GM12878 (cell line): ENCODE results near the gene DOHH. TPM values are rescaled to one million over a fixed set of nuclear protein-coding genes. Genes with fewer than 3 reads are reported as not detected.
A peak's percentile ranks its signal among the peaks of the same experiment; 100 is the strongest.

Source experiments
- ATAC-seq: fragments of 200-7000 bp; cut with Tn5 transposase; 3 replicates; pipeline ENCODE4 v1.9.1; 2020; ENCODE audit warnings: mild to moderate bottlenecking, moderate library complexity
- BruUV-seq: library from RNA; stranded (reverse); fragments of 400-500 nt; replicated peaks from 2 replicates; lab custom pipeline; 2021; lab: Mats Ljungman, UMichigan
- CTCF ChIA-PET: fragments of 300-600 bp; sonication (Branson Sonifier 250); formaldehyde crosslinking; extraction: SDS; loops from one replicate; lab custom pipeline; 2021; ENCODE audit warnings: inconsistent platforms; lab: Yijun Ruan, JAX
- POLR2A ChIA-PET: fragments of 350-600 bp; formaldehyde crosslinking; extraction: SDS; loops from one replicate; lab custom pipeline; 2021; ENCODE audit warnings: inconsistent platforms; lab: Charles Lee
- RAD21 ChIA-PET: fragments of 300-600 bp; sonication (Branson Sonifier 250); formaldehyde crosslinking; loops from one replicate; lab custom pipeline; 2023; ENCODE audit warnings: antibody characterized with exemption; ENCODE audit not compliant: unreplicated experiment; lab: Charles Lee
- SMC1A ChIA-PET: fragments of 300-600 bp; sonication (Branson Sonifier 250); formaldehyde crosslinking; loops from one replicate; lab custom pipeline; 2023; ENCODE audit not compliant: unreplicated experiment, uncharacterized antibody; lab: Charles Lee
- DNase-seq: peaks from one replicate; pipeline ENCODE4 v3.0.0-alpha.2; 2011; ENCODE audit warnings: low read depth, low spot score
- FAIRE-seq: peaks from 3 replicates; lab custom pipeline; 2011; peaks lifted over from hg19 to GRCh38; lab: Jason Lieb, UNC
- H2AFZ ChIP-seq: 2 replicates; pipeline ENCODE4 v1.6.0; 2011; ENCODE audit warnings: low read depth, low read length, control low read depth; ENCODE audit not compliant: control insufficient read depth
- H3K27ac ChIP-seq: 2 replicates; pipeline ENCODE4 v1.5.1; 2011; ENCODE audit warnings: control low read depth; ENCODE audit not compliant: control insufficient read depth, insufficient read depth
- H3K27me3 ChIP-seq, 2 experiments: replicated peaks in 1 of 2; 2 replicates each; pipeline versions ENCODE4 v1.6.0 to v1.6.1; 2011; ENCODE audit warnings: low read length in 1 of 2; ENCODE audit not compliant: control insufficient read depth in 2 of 2, insufficient read depth in 2 of 2
- H3K36me3 ChIP-seq, 2 experiments: 2 replicates each; pipeline ENCODE4 v1.5.1; 2011; ENCODE audit warnings: low read length in 1 of 2; ENCODE audit not compliant: control insufficient read depth in 2 of 2, insufficient read depth in 2 of 2
- H3K4me1 ChIP-seq: 2 replicates; pipeline ENCODE4 v1.6.1; 2011; ENCODE audit warnings: mild to moderate bottlenecking, low read length, moderate library complexity, mixed read lengths; ENCODE audit not compliant: control insufficient read depth, insufficient read depth
- H3K4me2 ChIP-seq: 2 replicates; pipeline ENCODE4 v1.6.0; 2011; ENCODE audit warnings: control low read depth; ENCODE audit not compliant: control insufficient read depth, insufficient read depth
- H3K4me3 ChIP-seq: fragments of 200-600 bp; sonication (generic); 2 replicates; pipeline ENCODE4 v1.5.1; 2016
- H3K79me2 ChIP-seq: 2 replicates; pipeline ENCODE4 v1.6.0; 2011; ENCODE audit warnings: low read length; ENCODE audit not compliant: control insufficient read depth, insufficient read depth
- H3K9ac ChIP-seq: 2 replicates; pipeline ENCODE4 v1.8.0; 2011; ENCODE audit warnings: low read length, control low read depth, mixed read lengths; ENCODE audit not compliant: control insufficient read depth, insufficient read depth
- H3K9me3 ChIP-seq: replicated peaks from 3 replicates; pipeline ENCODE4 v1.5.1; 2011; ENCODE audit warnings: mild to moderate bottlenecking, low read length; ENCODE audit not compliant: control insufficient read depth, insufficient read depth
- H4K20me1 ChIP-seq: 2 replicates; pipeline ENCODE4 v1.6.0; 2011; ENCODE audit not compliant: control insufficient read depth, insufficient read depth
- BCLAF1 ChIP-seq: fragments of 450-650 bp; IDR thresholded peaks from 2 replicates; pipeline ENCODE4 v1.6.1; 2017; ENCODE audit warnings: antibody characterized with exemption, mild to moderate bottlenecking, moderate library complexity
- EGR1 ChIP-seq, 2 experiments: IDR thresholded peaks; 1 replicate in 1 of 2; 2 replicates in 1 of 2; pipeline ENCODE4 v1.6.1; 2011 to 2012; ENCODE audit warnings: low read depth in 2 of 2, low read length in 2 of 2, borderline replicate concordance in 1 of 2, mild to moderate bottlenecking in 1 of 2, moderate library complexity in 1 of 2
- FOS ChIP-seq: IDR thresholded peaks from 3 replicates; pipeline ENCODE4 v1.6.1; 2011; ENCODE audit warnings: borderline replicate concordance; ENCODE audit not compliant: insufficient read length; ENCODE audit errors: extremely low read depth
- HDAC6 ChIP-seq: fragments of 200-600 bp; sonication (generic); IDR thresholded peaks from one replicate; pipeline ENCODE4 v1.8.0; 2017; ENCODE audit warnings: antibody characterized with exemption; ENCODE audit not compliant: unreplicated experiment
- TARDBP ChIP-seq: IDR thresholded peaks from 2 replicates; pipeline ENCODE4 v1.6.1; 2016; ENCODE audit warnings: borderline replicate concordance
- WGBS: methylation state at CpG from one replicate; pipeline ENCODE4 v1.1.6; 2016; ENCODE audit warnings: low lambda C conversion rate; ENCODE audit not compliant: insufficient replicate concordance, insufficient coverage; ENCODE audit errors: missing lambda C conversion rate; 5-methylcytosine and 5-hydroxymethylcytosine counted together
- in situ Hi-C: fragments of 300-500 bp; cut with MboI; formaldehyde crosslinking; loops from 9 replicates; pipeline ENCODE4 v1.14.3; 2018; ENCODE audit warnings: mixed read lengths
- intact Hi-C: fragments of 100-400 bp; cut with micrococcal nuclease; formaldehyde crosslinking; loops from one replicate; pipeline ENCODE4 v1.14.2; 2022; ENCODE audit not compliant: unreplicated experiment
- polyA plus RNA-seq, 11 experiments: library from polyadenylated mRNA; depleted of rRNA in 4 of 11; unstranded in 6 of 11; stranded (reverse) in 5 of 11; fragments of >200 nt; fragmentation: Nextera tagmentation in 4 of 11; fragmentation: Illumina TruSeq in 1 of 11; extraction: Ambion mirVana in 4 of 11; extraction: Trizol in 1 of 11; gene quantifications; 1 replicate in 1 of 11; 2 replicates in 10 of 11; pipeline versions ENCODE4 v1.2.1 to v1.2.3, GENCODE V29; 2011 to 2016; ENCODE audit warnings: inconsistent platforms in 2 of 11, missing spikeins in 2 of 11, low read depth in 1 of 11
- total RNA-seq, 4 experiments: library from RNA; depleted of rRNA in 3 of 4; stranded (reverse); fragments of >200 nt in 3 of 4; fragmentation: Illumina TruSeq in 1 of 4; extraction: Trizol in 1 of 4; gene quantifications; 2 replicates each; pipeline versions ENCODE4 v1.2.1 to v1.2.3, GENCODE V29; 2013 to 2021
- TF ChIP-seq, protein P1 (sequence below): IDR thresholded peaks from 2 replicates; pipeline ENCODE4 v1.6.1; 2012; ENCODE audit warnings: low read depth, low read length, improper control_type of control experiment

Gene DOHH
- total and polyA plus RNA-seq, 10 of the 15 experiments (the other 5 are each of a cell fraction or from before 2014, with no cell fraction given): 0.11 to 28.6 (median 11.7) TPM

- 45% methylated on average over 2 of the region's 2 CpGs for WGBS
- H3K79me2 ChIP-seq: no peaks in the 10 kb centered on the region
Observed at GRCh38 chr19:3477951-3478350, 22.5 kb downstream of the DOHH start.

GRCh38 chr19:3477506-3477905 is 23.0 kb downstream of the DOHH start:
- Histone ChIP-seq H3K27ac (no peak overlapping the region), H3K36me3 (no peaks in the 10 kb centered on the region), H3K27me3 (peaks cover 0 to 2% of the 10 kb centered on the region in 2 experiments; a peak in 3 of 4 replicates), H3K9me3 (no peaks in the 10 kb centered on the region; the same call in 2 of the 3 replicates), H2AFZ (no peak overlapping the region), H3K4me3 (no peak overlapping the region), H3K4me1 (no peaks in the 10 kb centered on the region), H3K79me2 (no peaks in the 10 kb centered on the region), H3K4me2 (no peak overlapping the region), H3K9ac (no peak overlapping the region), H4K20me1 (no peaks in the 10 kb centered on the region)
- SMC1A ChIA-PET: no interaction called here
- POLR2A ChIA-PET: no interaction called here
- RAD21 ChIA-PET: no interaction called here
- no peak for DNase-seq
- TF ChIP-seq, protein P1, sequence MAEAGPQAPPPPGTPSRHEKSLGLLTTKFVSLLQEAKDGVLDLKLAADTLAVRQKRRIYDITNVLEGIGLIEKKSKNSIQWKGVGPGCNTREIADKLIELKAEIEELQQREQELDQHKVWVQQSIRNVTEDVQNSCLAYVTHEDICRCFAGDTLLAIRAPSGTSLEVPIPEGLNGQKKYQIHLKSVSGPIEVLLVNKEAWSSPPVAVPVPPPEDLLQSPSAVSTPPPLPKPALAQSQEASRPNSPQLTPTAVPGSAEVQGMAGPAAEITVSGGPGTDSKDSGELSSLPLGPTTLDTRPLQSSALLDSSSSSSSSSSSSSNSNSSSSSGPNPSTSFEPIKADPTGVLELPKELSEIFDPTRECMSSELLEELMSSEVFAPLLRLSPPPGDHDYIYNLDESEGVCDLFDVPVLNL: no peak
- TF ChIP-seq EGR1 (IDR thresholded peaks at IDR 0.05; ENCODE audit: borderline replicate concordance in 1 of 2, low read depth in 2 of 2, low read length in 2 of 2): 0 out of 3 replicates have a peak, but pooled peaks of 1 of the 2 experiments have one; percentile 11
- TF ChIP-seq BCLAF1: no peak
- no peak for TF ChIP-seq FOS
- no peak for FAIRE-seq
- CTCF ChIA-PET: no interaction called here
- in situ Hi-C loops: no loop called here
- BruUV-seq: no TSS peak
- no peak for ATAC-seq
- intact Hi-C loops: no loop called here

More at GRCh38 chr19:3477951-3478350, 22.5 kb downstream of the DOHH start:
- no peak overlapping the region for H3K4me2 ChIP-seq
- ATAC-seq: no peak
- no peaks in the 10 kb centered on the region for H3K4me1 ChIP-seq
- SMC1A ChIA-PET: no interaction called here
- in situ Hi-C loops: no loop called here
- H3K9me3 ChIP-seq: no peaks in the 10 kb centered on the region; the same call in 2 of the 3 replicates
- no peak for DNase-seq
- intact Hi-C loops: no loop called here
- H3K9ac ChIP-seq: no peak overlapping the region
- no peak for FAIRE-seq
- no peak overlapping the region for H2AFZ ChIP-seq
- H3K27me3 ChIP-seq: peaks cover 0 to 2% of the 10 kb centered on the region in 2 experiments; a peak in 3 of 4 replicates
- POLR2A ChIA-PET: no interaction called here
- BruUV-seq: no TSS peak
- TF ChIP-seq TARDBP: no peak
- no peak for TF ChIP-seq HDAC6
- H4K20me1 ChIP-seq: no peaks in the 10 kb centered on the region
- no peaks in the 10 kb centered on the region for H3K36me3 ChIP-seq
- H3K27ac ChIP-seq: no peak overlapping the region
- no peak overlapping the region for H3K4me3 ChIP-seq
- CTCF ChIA-PET: no interaction called here
- RAD21 ChIA-PET: no interaction called here
